Hepatocyte (in vitro differentiated cells): ENCODE results near the gene MRPL14.

Experiments
- EZH2 ChIP-seq: fragments of 200-600 bp; sonication (generic); IDR thresholded peaks from 2 replicates; pipeline ENCODE4 v1.6.1; 2016; ENCODE audit warnings: antibody characterized with exemption, mild to moderate bottlenecking, borderline replicate concordance
- TF ChIP-seq, protein P1 (sequence below): fragments of 200-600 bp; sonication (generic); IDR thresholded peaks from 2 replicates; pipeline ENCODE4 v1.5.1; 2016; ENCODE audit warnings: antibody characterized with exemption, mild to moderate bottlenecking; ENCODE audit not compliant: poor library complexity

DNA sequence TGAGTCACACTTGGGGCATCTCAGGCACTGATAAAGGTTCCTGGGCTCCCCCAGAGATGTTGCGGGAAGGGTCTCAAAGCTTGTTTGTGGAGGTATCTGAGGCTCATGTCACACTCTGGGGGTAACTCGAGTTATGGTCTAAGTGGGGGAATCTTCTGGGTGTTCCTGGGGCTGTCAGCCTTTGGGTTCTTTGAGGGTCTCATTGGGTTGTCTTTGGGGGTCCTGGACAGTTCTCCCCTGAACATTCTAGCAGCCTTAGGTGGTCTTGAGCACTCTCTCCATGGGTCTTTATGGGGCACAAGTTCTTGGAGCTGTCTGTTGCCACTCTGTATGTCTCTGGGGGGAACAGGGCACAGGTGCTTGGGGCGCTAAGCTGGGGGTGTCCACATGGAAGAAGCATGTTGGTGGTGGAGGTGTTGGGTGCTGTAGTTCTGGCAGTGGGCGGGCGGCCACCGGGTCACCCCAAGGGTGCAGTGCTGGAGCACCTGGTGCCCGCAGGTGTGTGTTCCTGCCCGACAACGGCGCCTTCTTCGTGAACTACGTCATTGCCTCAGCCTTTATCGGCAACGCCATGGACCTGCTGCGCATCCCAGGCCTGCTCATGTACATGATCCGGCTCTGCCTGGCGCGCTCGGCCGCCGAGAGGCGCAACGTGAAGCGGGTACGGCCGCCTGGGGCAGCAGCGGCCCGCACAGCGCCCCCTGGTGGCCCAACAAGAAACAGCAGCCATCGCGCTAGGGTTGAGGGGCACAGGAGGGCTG lies 24.3 kb upstream of the MRPL14 start:
- TF ChIP-seq, protein P1, sequence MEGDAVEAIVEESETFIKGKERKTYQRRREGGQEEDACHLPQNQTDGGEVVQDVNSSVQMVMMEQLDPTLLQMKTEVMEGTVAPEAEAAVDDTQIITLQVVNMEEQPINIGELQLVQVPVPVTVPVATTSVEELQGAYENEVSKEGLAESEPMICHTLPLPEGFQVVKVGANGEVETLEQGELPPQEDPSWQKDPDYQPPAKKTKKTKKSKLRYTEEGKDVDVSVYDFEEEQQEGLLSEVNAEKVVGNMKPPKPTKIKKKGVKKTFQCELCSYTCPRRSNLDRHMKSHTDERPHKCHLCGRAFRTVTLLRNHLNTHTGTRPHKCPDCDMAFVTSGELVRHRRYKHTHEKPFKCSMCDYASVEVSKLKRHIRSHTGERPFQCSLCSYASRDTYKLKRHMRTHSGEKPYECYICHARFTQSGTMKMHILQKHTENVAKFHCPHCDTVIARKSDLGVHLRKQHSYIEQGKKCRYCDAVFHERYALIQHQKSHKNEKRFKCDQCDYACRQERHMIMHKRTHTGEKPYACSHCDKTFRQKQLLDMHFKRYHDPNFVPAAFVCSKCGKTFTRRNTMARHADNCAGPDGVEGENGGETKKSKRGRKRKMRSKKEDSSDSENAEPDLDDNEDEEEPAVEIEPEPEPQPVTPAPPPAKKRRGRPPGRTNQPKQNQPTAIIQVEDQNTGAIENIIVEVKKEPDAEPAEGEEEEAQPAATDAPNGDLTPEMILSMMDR: peak; percentile 98
- TF ChIP-seq EZH2: no peak
